Tibial nerve (tissue), 4 donors: Measurements from ENCODE around the gene VSX1. TPM values are rescaled to one million over a fixed set of nuclear protein-coding genes. Genes with fewer than 3 reads are reported as not detected.

ENCODE experiments used
- DNase-seq, 2 donors: peaks; one replicate each; pipeline ENCODE4 v3.0.0-alpha.2; 2019; ENCODE audit warnings: low spot score in 2 of 2
- H3K27ac ChIP-seq, 4 donors: fragments of 200-600 bp; sonication (generic) in 3 of 4; one replicate each; pipeline ENCODE4 v1.5.1; 2017 to 2019; ENCODE audit warnings: mild to moderate bottlenecking in 1 of 4
- H3K27me3 ChIP-seq, 2 donors: fragments of 200-600 bp; sonication (generic) in 1 of 2; one replicate each; pipeline versions ENCODE4 v1.5.1 to v1.6.0; 2017 to 2019
- H3K36me3 ChIP-seq, 3 donors: fragments of 200-600 bp; sonication (generic); one replicate each; pipeline ENCODE4 v1.5.1; 2018 to 2019
- H3K4me1 ChIP-seq, 4 donors: fragments of 200-600 bp; sonication (generic) in 3 of 4; one replicate each; pipeline ENCODE4 v1.5.1; 2017 to 2019
- H3K4me3 ChIP-seq, 4 donors: fragments of 200-600 bp; sonication (generic) in 3 of 4; one replicate each; pipeline ENCODE4 v1.5.1; 2017 to 2019; ENCODE audit warnings: mild to moderate bottlenecking in 1 of 4, moderate library complexity in 1 of 4
- H3K9me3 ChIP-seq, 4 donors: fragments of 200-600 bp; sonication (generic) in 3 of 4; one replicate each; pipeline ENCODE4 v1.5.1; 2017 to 2019
- CTCF ChIP-seq, 5 experiments: fragments of 200-600 bp in 3 of 5; fragments of 450-650 bp in 2 of 5; sonication (generic) in 3 of 5; IDR thresholded peaks; one replicate each; pipeline ENCODE4 v1.5.1; 2016 to 2019; ENCODE audit warnings: antibody characterized with exemption in 5 of 5, mild to moderate bottlenecking in 3 of 5, moderate library complexity in 2 of 5
- EP300 ChIP-seq, 2 donors: sonication (generic); formaldehyde crosslinking; IDR thresholded peaks; one replicate each; pipeline ENCODE4 v1.6.1; 2017; ENCODE audit warnings: antibody characterized with exemption in 2 of 2, mild to moderate bottlenecking in 1 of 2
- POLR2A ChIP-seq, 2 donors: fragments of 450-650 bp; IDR thresholded peaks; one replicate each; pipeline ENCODE4 v1.6.1; 2017; ENCODE audit warnings: antibody characterized with exemption in 2 of 2, mild to moderate bottlenecking in 2 of 2, moderate library complexity in 2 of 2
- WGBS, 2 donors: methylation state at CpG; one replicate each; pipeline ENCODE4 v1.1.5; 2018; 5-methylcytosine and 5-hydroxymethylcytosine counted together
- total RNA-seq, 4 donors: library from RNA; depleted of rRNA; stranded (reverse); fragments of >200 nt; gene quantifications; one replicate each; pipeline ENCODE4 v1.1.0, GENCODE V29; 2016

Gene VSX1
- total RNA-seq, 4 donors from 2014 or later, result not detected

GRCh38 chr20:25099601-25100140 lies 17.7 kb upstream of the VSX1 start:
- no peaks in the 10 kb centered on the region for H3K27me3 ChIP-seq
- no peaks in the 10 kb centered on the region for H3K4me1 ChIP-seq
- no peak overlapping the region for H3K27ac ChIP-seq
- 82 to 85% methylated on average over 4 of the region's 4 CpGs for WGBS, 2 donors
- no peaks in the 10 kb centered on the region for H3K9me3 ChIP-seq
- TF ChIP-seq POLR2A (IDR thresholded peaks at IDR 0.05) (no peak), CTCF (IDR thresholded peaks at IDR 0.05) (no peak), EP300 (IDR thresholded peaks at IDR 0.05) (no peak)
- DNase-seq, result no peak
- no peaks in the 10 kb centered on the region for H3K36me3 ChIP-seq
- H3K4me3 ChIP-seq, result no peak overlapping the region

GRCh38 chr20:25097498-25097897 lies 15.6 kb upstream of the VSX1 start:
- no peak overlapping the region for H3K4me3 ChIP-seq
- TF ChIP-seq POLR2A (IDR thresholded peaks at IDR 0.05) (no peak), CTCF (IDR thresholded peaks at IDR 0.05) (no peak), EP300 (IDR thresholded peaks at IDR 0.05) (no peak)
- H3K4me1 ChIP-seq, result no peaks in the 10 kb centered on the region
- H3K27ac ChIP-seq, result no peak overlapping the region
- H3K36me3 ChIP-seq, result no peaks in the 10 kb centered on the region
- 26 to 34% methylated on average over 2 of the region's 2 CpGs for WGBS, 2 donors
- no peaks in the 10 kb centered on the region for H3K9me3 ChIP-seq
- no peak for DNase-seq
- H3K27me3 ChIP-seq, result no peaks in the 10 kb centered on the region

- H3K27ac ChIP-seq, result no peak overlapping the region
- H3K4me3 ChIP-seq, result no peak overlapping the region
- TF ChIP-seq CTCF (IDR thresholded peaks at IDR 0.05) (no peak), EP300 (IDR thresholded peaks at IDR 0.05) (no peak), POLR2A (IDR thresholded peaks at IDR 0.05) (no peak)
- H3K27me3 ChIP-seq, result peaks cover 0 to 39% of the 10 kb centered on the region in 2 donors
- H3K4me1 ChIP-seq, result no peaks in the 10 kb centered on the region
- 52 to 53% methylated on average over 10 to 14 of the region's 14 CpGs for WGBS, 2 donors
- H3K36me3 ChIP-seq, result no peaks in the 10 kb centered on the region
- no peaks in the 10 kb centered on the region for H3K9me3 ChIP-seq
- DNase-seq, result no peak
Measured at GRCh38 chr20:25090492-25091429, 8.8 kb upstream of the VSX1 start.

- no peak for DNase-seq
- WGBS, 2 donors, result 85 to 93% methylated on average over 12 of the region's 12 CpGs
Measured at GRCh38 chr20:25089662-25090061, 7.7 kb upstream of the VSX1 start.

More at GRCh38 chr20:25089662-25090061, 7.7 kb upstream of the VSX1 start:
- no peaks in the 10 kb centered on the region for H3K36me3 ChIP-seq
- TF ChIP-seq POLR2A (IDR thresholded peaks at IDR 0.05) (no peak), EP300 (IDR thresholded peaks at IDR 0.05) (no peak), CTCF (IDR thresholded peaks at IDR 0.05) (no peak)
- H3K9me3 ChIP-seq, result no peaks in the 10 kb centered on the region
- no peak overlapping the region for H3K4me3 ChIP-seq
- peaks cover 0 to 50% of the 10 kb centered on the region in 2 donors for H3K27me3 ChIP-seq
- H3K4me1 ChIP-seq, result peaks cover 0 to 4% (median 1%) of the 10 kb centered on the region in 4 donors
- no peak overlapping the region for H3K27ac ChIP-seq
